ENCODE results near the gene SLIT3. TPM values are rescaled to one million over a fixed set of nuclear protein-coding genes. Genes with fewer than 3 reads are reported as not detected.

The SLIT3 gene
- total and polyA plus RNA-seq, 2 experiments from 2014 or later = 0.59 to 0.71 TPM

DNA sequence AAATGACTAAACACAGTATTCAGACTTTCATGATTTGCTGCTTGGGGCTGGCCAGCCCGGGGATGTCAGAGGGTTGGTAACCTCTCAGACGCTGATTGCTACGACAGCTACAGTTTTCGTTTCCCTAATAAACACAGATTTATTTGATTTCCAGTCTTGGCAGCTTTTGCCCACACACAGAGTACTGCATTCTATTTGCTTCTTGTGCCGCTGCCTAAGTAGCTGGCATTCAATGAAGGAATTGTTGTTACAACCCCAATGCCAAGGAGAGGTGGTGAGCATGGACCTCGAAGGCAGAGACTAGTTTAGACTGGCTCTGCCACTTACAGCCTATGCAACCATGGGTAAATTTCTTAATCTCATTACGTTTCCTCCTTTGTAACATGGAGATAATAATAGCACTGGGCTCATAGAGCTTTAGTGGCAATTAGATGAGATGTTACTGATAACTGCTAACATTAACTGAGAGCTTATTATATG lies 474.7 kb downstream of the SLIT3 start:
- Histone ChIP-seq H3K4me2 (no peak overlapping the region), H3K79me2 (replicated peaks; ENCODE audit: insufficient read depth) (no peaks in the 10 kb centered on the region), H3K27me3 (ENCODE audit: insufficient read depth) (peaks cover 13% of the 10 kb centered on the region; the same call in 1 of the 2 replicates), H3F3A (replicated peaks; ENCODE audit: low read depth) (no peaks in the 10 kb centered on the region), H3K36me3 (ENCODE audit: insufficient read depth) (no peaks in the 10 kb centered on the region), H3K4me1 (ENCODE audit: insufficient read depth) (peaks cover 12% of the 10 kb centered on the region), H3K27ac (ENCODE audit: low read depth) (no peak overlapping the region), H2AFZ (no peak overlapping the region), H3K9me2 (ENCODE audit: insufficient read depth) (peaks cover 4% of the 10 kb centered on the region; the same call in 1 of the 2 replicates), H3K4me3 (no peak overlapping the region), H4K20me1 (replicated peaks; ENCODE audit: insufficient read depth) (no peaks in the 10 kb centered on the region)
- no peak overlapping the region for H3K27ac Mint-ChIP-seq
- H3K36me3 Mint-ChIP-seq (ENCODE audit: low read depth) = no peaks in the 10 kb centered on the region
- TF ChIP-seq STAT1 (IDR thresholded peaks at IDR 0.05; ENCODE audit: unreplicated experiment) = no peak
- TF ChIP-seq, protein P1, sequence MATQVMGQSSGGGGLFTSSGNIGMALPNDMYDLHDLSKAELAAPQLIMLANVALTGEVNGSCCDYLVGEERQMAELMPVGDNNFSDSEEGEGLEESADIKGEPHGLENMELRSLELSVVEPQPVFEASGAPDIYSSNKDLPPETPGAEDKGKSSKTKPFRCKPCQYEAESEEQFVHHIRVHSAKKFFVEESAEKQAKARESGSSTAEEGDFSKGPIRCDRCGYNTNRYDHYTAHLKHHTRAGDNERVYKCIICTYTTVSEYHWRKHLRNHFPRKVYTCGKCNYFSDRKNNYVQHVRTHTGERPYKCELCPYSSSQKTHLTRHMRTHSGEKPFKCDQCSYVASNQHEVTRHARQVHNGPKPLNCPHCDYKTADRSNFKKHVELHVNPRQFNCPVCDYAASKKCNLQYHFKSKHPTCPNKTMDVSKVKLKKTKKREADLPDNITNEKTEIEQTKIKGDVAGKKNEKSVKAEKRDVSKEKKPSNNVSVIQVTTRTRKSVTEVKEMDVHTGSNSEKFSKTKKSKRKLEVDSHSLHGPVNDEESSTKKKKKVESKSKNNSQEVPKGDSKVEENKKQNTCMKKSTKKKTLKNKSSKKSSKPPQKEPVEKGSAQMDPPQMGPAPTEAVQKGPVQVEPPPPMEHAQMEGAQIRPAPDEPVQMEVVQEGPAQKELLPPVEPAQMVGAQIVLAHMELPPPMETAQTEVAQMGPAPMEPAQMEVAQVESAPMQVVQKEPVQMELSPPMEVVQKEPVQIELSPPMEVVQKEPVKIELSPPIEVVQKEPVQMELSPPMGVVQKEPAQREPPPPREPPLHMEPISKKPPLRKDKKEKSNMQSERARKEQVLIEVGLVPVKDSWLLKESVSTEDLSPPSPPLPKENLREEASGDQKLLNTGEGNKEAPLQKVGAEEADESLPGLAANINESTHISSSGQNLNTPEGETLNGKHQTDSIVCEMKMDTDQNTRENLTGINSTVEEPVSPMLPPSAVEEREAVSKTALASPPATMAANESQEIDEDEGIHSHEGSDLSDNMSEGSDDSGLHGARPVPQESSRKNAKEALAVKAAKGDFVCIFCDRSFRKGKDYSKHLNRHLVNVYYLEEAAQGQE (IDR thresholded peaks at IDR 0.05; ENCODE audit: unreplicated experiment) = no peak
- TF ChIP-seq POLR2AphosphoS5 (IDR thresholded peaks at IDR 0.05; ENCODE audit: low read depth) = no peak
- TF ChIP-seq ZNF114 (CRISPR knock-in tag; IDR thresholded peaks at IDR 0.05) = no peak
- TF ChIP-seq JUNB (IDR thresholded peaks at IDR 0.05; ENCODE audit: unreplicated experiment) = no peak
- TF ChIP-seq, protein P2, sequence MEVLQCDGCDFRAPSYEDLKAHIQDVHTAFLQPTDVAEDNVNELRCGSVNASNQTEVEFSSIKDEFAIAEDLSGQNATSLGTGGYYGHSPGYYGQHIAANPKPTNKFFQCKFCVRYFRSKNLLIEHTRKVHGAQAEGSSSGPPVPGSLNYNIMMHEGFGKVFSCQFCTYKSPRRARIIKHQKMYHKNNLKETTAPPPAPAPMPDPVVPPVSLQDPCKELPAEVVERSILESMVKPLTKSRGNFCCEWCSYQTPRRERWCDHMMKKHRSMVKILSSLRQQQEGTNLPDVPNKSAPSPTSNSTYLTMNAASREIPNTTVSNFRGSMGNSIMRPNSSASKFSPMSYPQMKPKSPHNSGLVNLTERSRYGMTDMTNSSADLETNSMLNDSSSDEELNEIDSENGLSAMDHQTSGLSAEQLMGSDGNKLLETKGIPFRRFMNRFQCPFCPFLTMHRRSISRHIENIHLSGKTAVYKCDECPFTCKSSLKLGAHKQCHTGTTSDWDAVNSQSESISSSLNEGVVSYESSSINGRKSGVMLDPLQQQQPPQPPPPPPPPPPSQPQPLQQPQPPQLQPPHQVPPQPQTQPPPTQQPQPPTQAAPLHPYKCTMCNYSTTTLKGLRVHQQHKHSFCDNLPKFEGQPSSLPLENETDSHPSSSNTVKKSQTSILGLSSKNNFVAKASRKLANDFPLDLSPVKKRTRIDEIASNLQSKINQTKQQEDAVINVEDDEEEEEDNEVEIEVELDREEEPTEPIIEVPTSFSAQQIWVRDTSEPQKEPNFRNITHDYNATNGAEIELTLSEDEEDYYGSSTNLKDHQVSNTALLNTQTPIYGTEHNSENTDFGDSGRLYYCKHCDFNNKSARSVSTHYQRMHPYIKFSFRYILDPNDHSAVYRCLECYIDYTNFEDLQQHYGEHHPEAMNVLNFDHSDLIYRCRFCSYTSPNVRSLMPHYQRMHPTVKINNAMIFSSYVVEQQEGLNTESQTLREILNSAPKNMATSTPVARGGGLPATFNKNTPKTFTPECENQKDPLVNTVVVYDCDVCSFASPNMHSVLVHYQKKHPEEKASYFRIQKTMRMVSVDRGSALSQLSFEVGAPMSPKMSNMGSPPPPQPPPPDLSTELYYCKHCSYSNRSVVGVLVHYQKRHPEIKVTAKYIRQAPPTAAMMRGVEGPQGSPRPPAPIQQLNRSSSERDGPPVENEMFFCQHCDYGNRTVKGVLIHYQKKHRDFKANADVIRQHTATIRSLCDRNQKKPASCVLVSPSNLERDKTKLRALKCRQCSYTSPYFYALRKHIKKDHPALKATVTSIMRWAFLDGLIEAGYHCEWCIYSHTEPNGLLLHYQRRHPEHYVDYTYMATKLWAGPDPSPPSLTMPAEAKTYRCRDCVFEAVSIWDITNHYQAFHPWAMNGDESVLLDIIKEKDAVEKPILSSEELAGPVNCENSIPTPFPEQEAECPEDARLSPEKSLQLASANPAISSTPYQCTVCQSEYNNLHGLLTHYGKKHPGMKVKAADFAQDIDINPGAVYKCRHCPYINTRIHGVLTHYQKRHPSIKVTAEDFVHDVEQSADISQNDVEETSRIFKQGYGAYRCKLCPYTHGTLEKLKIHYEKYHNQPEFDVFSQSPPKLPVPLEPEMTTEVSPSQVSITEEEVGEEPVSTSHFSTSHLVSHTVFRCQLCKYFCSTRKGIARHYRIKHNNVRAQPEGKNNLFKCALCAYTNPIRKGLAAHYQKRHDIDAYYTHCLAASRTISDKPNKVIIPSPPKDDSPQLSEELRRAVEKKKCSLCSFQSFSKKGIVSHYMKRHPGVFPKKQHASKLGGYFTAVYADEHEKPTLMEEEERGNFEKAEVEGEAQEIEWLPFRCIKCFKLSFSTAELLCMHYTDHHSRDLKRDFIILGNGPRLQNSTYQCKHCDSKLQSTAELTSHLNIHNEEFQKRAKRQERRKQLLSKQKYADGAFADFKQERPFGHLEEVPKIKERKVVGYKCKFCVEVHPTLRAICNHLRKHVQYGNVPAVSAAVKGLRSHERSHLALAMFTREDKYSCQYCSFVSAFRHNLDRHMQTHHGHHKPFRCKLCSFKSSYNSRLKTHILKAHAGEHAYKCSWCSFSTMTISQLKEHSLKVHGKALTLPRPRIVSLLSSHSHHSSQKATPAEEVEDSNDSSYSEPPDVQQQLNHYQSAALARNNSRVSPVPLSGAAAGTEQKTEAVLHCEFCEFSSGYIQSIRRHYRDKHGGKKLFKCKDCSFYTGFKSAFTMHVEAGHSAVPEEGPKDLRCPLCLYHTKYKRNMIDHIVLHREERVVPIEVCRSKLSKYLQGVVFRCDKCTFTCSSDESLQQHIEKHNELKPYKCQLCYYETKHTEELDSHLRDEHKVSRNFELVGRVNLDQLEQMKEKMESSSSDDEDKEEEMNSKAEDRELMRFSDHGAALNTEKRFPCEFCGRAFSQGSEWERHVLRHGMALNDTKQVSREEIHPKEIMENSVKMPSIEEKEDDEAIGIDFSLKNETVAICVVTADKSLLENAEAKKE (CRISPR knock-in tag; IDR thresholded peaks at IDR 0.05) = no peak
- TF ChIP-seq NANOG (IDR thresholded peaks at IDR 0.05; ENCODE audit: borderline replicate concordance) = no peak
- TF ChIP-seq EZH2phosphoT487 (IDR thresholded peaks at IDR 0.05; ENCODE audit: unreplicated experiment) = no peak
- TF ChIP-seq, protein P3, sequence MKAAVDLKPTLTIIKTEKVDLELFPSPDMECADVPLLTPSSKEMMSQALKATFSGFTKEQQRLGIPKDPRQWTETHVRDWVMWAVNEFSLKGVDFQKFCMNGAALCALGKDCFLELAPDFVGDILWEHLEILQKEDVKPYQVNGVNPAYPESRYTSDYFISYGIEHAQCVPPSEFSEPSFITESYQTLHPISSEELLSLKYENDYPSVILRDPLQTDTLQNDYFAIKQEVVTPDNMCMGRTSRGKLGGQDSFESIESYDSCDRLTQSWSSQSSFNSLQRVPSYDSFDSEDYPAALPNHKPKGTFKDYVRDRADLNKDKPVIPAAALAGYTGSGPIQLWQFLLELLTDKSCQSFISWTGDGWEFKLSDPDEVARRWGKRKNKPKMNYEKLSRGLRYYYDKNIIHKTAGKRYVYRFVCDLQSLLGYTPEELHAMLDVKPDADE (IDR thresholded peaks at IDR 0.05) = no peak
- TF ChIP-seq, protein P4, sequence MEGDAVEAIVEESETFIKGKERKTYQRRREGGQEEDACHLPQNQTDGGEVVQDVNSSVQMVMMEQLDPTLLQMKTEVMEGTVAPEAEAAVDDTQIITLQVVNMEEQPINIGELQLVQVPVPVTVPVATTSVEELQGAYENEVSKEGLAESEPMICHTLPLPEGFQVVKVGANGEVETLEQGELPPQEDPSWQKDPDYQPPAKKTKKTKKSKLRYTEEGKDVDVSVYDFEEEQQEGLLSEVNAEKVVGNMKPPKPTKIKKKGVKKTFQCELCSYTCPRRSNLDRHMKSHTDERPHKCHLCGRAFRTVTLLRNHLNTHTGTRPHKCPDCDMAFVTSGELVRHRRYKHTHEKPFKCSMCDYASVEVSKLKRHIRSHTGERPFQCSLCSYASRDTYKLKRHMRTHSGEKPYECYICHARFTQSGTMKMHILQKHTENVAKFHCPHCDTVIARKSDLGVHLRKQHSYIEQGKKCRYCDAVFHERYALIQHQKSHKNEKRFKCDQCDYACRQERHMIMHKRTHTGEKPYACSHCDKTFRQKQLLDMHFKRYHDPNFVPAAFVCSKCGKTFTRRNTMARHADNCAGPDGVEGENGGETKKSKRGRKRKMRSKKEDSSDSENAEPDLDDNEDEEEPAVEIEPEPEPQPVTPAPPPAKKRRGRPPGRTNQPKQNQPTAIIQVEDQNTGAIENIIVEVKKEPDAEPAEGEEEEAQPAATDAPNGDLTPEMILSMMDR (conservative IDR thresholded peaks at IDR 0.05; ENCODE audit: low read depth in 2 of 2) = no peak
- TF ChIP-seq EZH2 (IDR thresholded peaks at IDR 0.05; ENCODE audit: low read depth, unreplicated experiment) = no peak
- TF ChIP-seq CREB1 (CRISPR knock-in tag; IDR thresholded peaks at IDR 0.05; ENCODE audit: low read depth) = no peak
- no peak for TF ChIP-seq ZNF331 (CRISPR knock-in tag; IDR thresholded peaks at IDR 0.05; ENCODE audit: low read depth)
- peaks cover 22% of the 10 kb centered on the region for H3K27me3 Mint-ChIP-seq (ENCODE audit: insufficient read depth, low read depth, poor library complexity)
- H3K4me3 Mint-ChIP-seq = no peak overlapping the region
- DNase-seq (ENCODE audit: low spot score) (no peak), ATAC-seq (no peak)
- peaks cover 13% of the 10 kb centered on the region for H3K4me1 Mint-ChIP-seq
- no peaks in the 10 kb centered on the region; the same call in 2 of the 3 replicates for H3K9me3 Mint-ChIP-seq

Measured in GM23338 (cell line).